Measurements from ENCODE around the gene FAM228A.

DNA sequence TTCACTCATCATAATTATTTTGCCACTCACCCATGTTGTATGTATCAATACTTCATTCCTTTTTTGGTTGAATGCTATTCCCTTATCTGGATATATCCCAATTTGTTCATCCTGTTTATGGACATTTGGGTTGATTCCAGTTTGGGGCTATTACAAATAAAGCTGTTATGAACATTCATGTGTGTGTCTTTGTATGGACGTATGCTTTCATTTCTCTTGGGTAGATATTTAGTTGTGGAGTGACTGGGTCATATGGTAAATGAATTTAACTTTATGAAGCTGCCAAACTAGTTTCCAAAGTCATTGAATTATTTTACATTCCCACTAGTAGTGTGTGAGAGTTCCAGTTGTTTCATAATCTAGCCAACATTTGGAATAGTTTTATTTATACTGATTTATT, 48.9 kb upstream of the FAM228A start:
- TF ChIP-seq, protein P1, sequence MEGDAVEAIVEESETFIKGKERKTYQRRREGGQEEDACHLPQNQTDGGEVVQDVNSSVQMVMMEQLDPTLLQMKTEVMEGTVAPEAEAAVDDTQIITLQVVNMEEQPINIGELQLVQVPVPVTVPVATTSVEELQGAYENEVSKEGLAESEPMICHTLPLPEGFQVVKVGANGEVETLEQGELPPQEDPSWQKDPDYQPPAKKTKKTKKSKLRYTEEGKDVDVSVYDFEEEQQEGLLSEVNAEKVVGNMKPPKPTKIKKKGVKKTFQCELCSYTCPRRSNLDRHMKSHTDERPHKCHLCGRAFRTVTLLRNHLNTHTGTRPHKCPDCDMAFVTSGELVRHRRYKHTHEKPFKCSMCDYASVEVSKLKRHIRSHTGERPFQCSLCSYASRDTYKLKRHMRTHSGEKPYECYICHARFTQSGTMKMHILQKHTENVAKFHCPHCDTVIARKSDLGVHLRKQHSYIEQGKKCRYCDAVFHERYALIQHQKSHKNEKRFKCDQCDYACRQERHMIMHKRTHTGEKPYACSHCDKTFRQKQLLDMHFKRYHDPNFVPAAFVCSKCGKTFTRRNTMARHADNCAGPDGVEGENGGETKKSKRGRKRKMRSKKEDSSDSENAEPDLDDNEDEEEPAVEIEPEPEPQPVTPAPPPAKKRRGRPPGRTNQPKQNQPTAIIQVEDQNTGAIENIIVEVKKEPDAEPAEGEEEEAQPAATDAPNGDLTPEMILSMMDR (IDR thresholded peaks at IDR 0.05), result no peak
- TF ChIP-seq POLR2A (IDR thresholded peaks at IDR 0.05), result no peak

All from heart left ventricle (tissue), 13 donors.